T-cell (primary cell): ENCODE measurements around the gene MICA. TPM values are rescaled to one million over a fixed set of nuclear protein-coding genes. Genes with fewer than 3 reads are reported as not detected.
A peak's percentile ranks its signal among the peaks of the same experiment; 100 is the strongest.

ENCODE experiments used
- ATAC-seq, 4 experiments: fragments of 200-7000 bp in 3 of 4; fragments of 150-1000 bp in 1 of 4; cut with Tn5 transposase; replicated peaks in 1 of 4; 1 replicate in 3 of 4; 2 replicates in 1 of 4; pipeline ENCODE4 v1.10.0; 2021; ENCODE audit warnings: moderate library complexity in 3 of 4, mild to moderate bottlenecking in 2 of 4, moderate number of reproducible peaks in 1 of 4
- CTCF ChIA-PET, 2 donors: fragments of 300-600 bp; sonication (Branson Sonifier 250); formaldehyde crosslinking; loops; one replicate each; lab custom pipeline; 2022; ENCODE audit warnings: antibody characterized with exemption in 2 of 2; lab: Charles Lee
- POLR2A ChIA-PET, 2 donors: fragments of 300-600 bp; sonication (Branson Sonifier 250); formaldehyde crosslinking; loops; one replicate each; lab custom pipeline; 2022; ENCODE audit warnings: antibody characterized with exemption in 2 of 2; lab: Charles Lee
- DNase-seq, 35 experiments: peaks; one replicate each; pipeline versions ENCODE4 v3.0.0 to v3.0.0-alpha.2; 2013 to 2023
- H3K27ac ChIP-seq: one replicate; pipeline ENCODE4 v1.5.1; 2013; ENCODE audit warnings: low read length
- H3K27me3 ChIP-seq, 2 experiments: replicated peaks in 1 of 2; 1 replicate in 1 of 2; 2 replicates in 1 of 2; pipeline versions ENCODE4 v1.6.1 to v1.7.0; 2013; ENCODE audit warnings: low read length in 1 of 2, mixed read lengths in 1 of 2; ENCODE audit not compliant: control insufficient read depth in 2 of 2, insufficient read depth in 2 of 2; ENCODE audit errors: extremely low read depth in 1 of 2
- H3K36me3 ChIP-seq, 2 donors: 1 replicate in 1 of 2; 2 replicates in 1 of 2; pipeline versions ENCODE4 v1.6.1 to v1.7.0; 2013; ENCODE audit warnings: low read length in 1 of 2; ENCODE audit not compliant: control insufficient read depth in 2 of 2, insufficient read depth in 1 of 2; ENCODE audit errors: extremely low read depth in 1 of 2
- H3K4me1 ChIP-seq, 2 experiments: 1 replicate in 1 of 2; 2 replicates in 1 of 2; pipeline versions ENCODE4 v1.6.1 to v1.7.0; 2013; ENCODE audit warnings: low read length in 2 of 2, mixed read lengths in 1 of 2; ENCODE audit not compliant: insufficient read depth in 2 of 2, control insufficient read depth in 1 of 2; ENCODE audit errors: extremely low read depth in 1 of 2
- H3K4me3 ChIP-seq, 2 donors: 1 replicate in 1 of 2; 2 replicates in 1 of 2; pipeline versions ENCODE4 v1.5.1 to v1.7.0; 2013; ENCODE audit warnings: mild to moderate bottlenecking in 2 of 2, low read length in 1 of 2, moderate library complexity in 1 of 2; ENCODE audit not compliant: control insufficient read depth in 1 of 2; ENCODE audit errors: extremely low read depth in 1 of 2
- H3K9me3 ChIP-seq: 2 replicates; pipeline ENCODE4 v1.7.0; 2013
- H3K27ac Mint-ChIP-seq, 2 donors: one replicate each; pipeline ENCODE4 v1.8.0; 2020 to 2021; ENCODE audit warnings: mild to moderate bottlenecking in 2 of 2, mixed read lengths in 2 of 2
- H3K27me3 Mint-ChIP-seq, 2 donors: one replicate each; pipeline ENCODE4 v1.8.0; 2021 to 2022; ENCODE audit warnings: mixed read lengths in 2 of 2
- H3K36me3 Mint-ChIP-seq: one replicate; pipeline ENCODE4 v1.8.0; 2021; ENCODE audit warnings: mixed read lengths
- H3K4me1 Mint-ChIP-seq, 3 donors: one replicate each; pipeline ENCODE4 v1.8.0; 2020 to 2022; ENCODE audit warnings: mixed read lengths in 3 of 3, mild to moderate bottlenecking in 1 of 3
- H3K4me3 Mint-ChIP-seq, 3 donors: one replicate each; pipeline ENCODE4 v1.8.0; 2020 to 2022; ENCODE audit warnings: mild to moderate bottlenecking in 3 of 3, mixed read lengths in 3 of 3, moderate library complexity in 3 of 3
- H3K9me3 Mint-ChIP-seq, 3 donors: one replicate each; pipeline ENCODE4 v1.8.0; 2020 to 2022; ENCODE audit warnings: mixed read lengths in 3 of 3
- WGBS: methylation state at CpG from one replicate; pipeline ENCODE4 v1.1.5; 2013; ENCODE audit warnings: missing lambda C conversion rate; ENCODE audit not compliant: insufficient coverage; 5-methylcytosine and 5-hydroxymethylcytosine counted together
- total RNA-seq, 35 experiments: library from RNA in 6 of 35; stranded (reverse) in 6 of 35; fragments of 120-200 nt in 1 of 35; gene quantifications; one replicate each; pipeline versions ENCODE4 v1.2.1 to v1.2.4 and lab custom pipeline; 2013 to 2026

Gene MICA
- total RNA-seq, 5 donors from 2014 or later (not counting 1 experiment from before 2014, with no cell fraction given): 5.5 to 24.0 (median 14.9) TPM

- no peaks in the 10 kb centered on the region for H3K9me3 ChIP-seq
- Mint-ChIP-seq H3K4me3 (peak overlapping the region; percentile 98 to 100 (median 99)), H3K27me3 (peaks cover 0 to 2% of the 10 kb centered on the region in 2 donors), H3K27ac (peak overlapping the region; percentile 98), H3K9me3 (no peaks in the 10 kb centered on the region), H3K36me3 (peaks cover 18% of the 10 kb centered on the region), H3K4me1 (peaks cover 50 to 58% (median 52%) of the 10 kb centered on the region in 3 donors)
- ChIA-PET CTCF (interaction anchor here (0.5 to 1.0 kb wide), 3 partner anchors 79 to 331 kb away, joined by 3 to 6 read pairs (median 3); partner anchors contain the start of gene DDX39B (in 1 of the 2)), POLR2A (interaction anchor here (0.6 to 1.6 kb wide), 6 partner anchors 59 to 849 kb away, joined by 3 to 5 read pairs (median 4); partner anchors contain the start of genes DDX39B (in 1 of the 2), MICA (in 1 of the 2) and NCR3 (in 1 of the 2))
- DNase-seq: peak in 1 of 35 experiments; percentile 48
- no peak for ATAC-seq
- H3K4me3 ChIP-seq: peak overlapping the region; percentile 2 to 78
- H3K27me3 ChIP-seq: no peaks in the 10 kb centered on the region
- peak overlapping the region; percentile 100 for H3K27ac ChIP-seq
- peaks cover 0 to 19% of the 10 kb centered on the region in 2 donors for H3K36me3 ChIP-seq
- 16% methylated on average over 5 of the region's 11 CpGs for WGBS
- peaks cover 36 to 46% of the 10 kb centered on the region in 2 experiments for H3K4me1 ChIP-seq
These were observed 58.9 kb downstream of the MICA start for GRCh38 chr6:31462026-31462963.

DNA sequence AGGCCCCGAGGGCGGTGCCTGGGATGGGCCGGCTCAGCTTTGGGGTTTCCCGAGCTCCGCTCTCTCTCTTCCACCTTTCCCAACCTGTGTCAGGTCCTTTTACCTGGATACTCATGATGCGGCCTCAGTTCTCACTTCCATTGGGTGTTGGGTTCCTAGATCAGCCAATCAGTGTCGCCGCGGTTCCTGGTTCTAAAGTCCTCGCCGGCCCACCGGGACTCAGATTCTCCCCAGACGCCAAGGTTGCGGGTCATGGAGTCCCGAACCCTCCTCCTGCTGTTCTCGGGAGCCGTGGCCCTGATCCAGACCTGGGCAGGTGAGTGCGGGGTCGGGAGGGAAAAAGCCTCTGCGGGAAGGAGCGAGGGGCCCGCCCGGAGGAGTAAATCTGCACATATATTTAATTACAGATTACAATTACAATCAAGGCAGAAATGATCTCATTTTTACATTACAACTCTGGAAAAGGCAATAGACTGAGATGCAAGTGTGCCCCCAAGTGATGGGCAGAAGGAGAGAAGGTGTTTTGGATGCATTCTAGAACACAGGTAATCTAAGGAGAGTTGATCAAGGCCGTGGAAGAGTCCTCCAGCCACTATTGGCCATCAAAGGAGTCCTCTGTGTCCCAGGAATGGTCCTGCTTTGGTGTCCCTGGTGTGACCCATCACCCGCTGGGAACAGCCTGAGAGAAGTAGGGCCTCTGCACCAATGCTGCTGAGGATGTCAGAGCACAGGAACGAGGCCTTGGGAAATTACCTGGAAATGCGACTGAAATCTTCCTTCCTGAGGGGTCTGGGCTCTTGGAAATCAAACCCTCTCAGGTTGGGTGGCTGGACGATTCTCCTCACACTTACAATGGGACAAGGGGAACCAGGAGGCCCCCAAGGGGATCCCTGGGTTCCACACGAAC is 59.8 kb downstream of the MICA start:
- peak overlapping the region; percentile 78 to 86 for H3K4me3 ChIP-seq
- 2% methylated on average over 19 of the region's 29 CpGs for WGBS
- DNase-seq (peak; percentile 76 to 97 (median 88)), ATAC-seq (peak; percentile 92 to 95 (median 92))
- Mint-ChIP-seq H3K9me3 (no peaks in the 10 kb centered on the region), H3K27ac (peak overlapping the region; percentile 98), H3K36me3 (peaks cover 18% of the 10 kb centered on the region), H3K4me1 (peaks cover 59 to 67% (median 61%) of the 10 kb centered on the region in 3 donors), H3K27me3 (no peaks in the 10 kb centered on the region), H3K4me3 (peak overlapping the region; percentile 98 to 100 (median 99))
- H3K4me1 ChIP-seq: peaks cover 39 to 55% of the 10 kb centered on the region in 2 experiments
- H3K27ac ChIP-seq: peak overlapping the region; percentile 100
- H3K36me3 ChIP-seq: peaks cover 0 to 24% of the 10 kb centered on the region in 2 donors
- H3K27me3 ChIP-seq: no peaks in the 10 kb centered on the region
- ChIA-PET POLR2A (interaction anchor here (0.6 to 1.6 kb wide), 6 partner anchors 60 to 850 kb away, joined by 3 to 5 read pairs (median 4); partner anchors contain the start of genes DDX39B (in 1 of the 2), MICA (in 1 of the 2) and NCR3 (in 1 of the 2)), CTCF (interaction anchor here in 1 of 2 donors (0.5 to 1.0 kb wide), 2 partner anchors 78 to 332 kb away, joined by 3 read pairs; partner anchors contain the start of gene DDX39B)
- H3K9me3 ChIP-seq: no peaks in the 10 kb centered on the region

GRCh38 chr6:31464252-31465184 is 61.1 kb downstream of the MICA start:
- Histone ChIP-seq H3K27me3 (no peaks in the 10 kb centered on the region), H3K9me3 (no peaks in the 10 kb centered on the region), H3K4me1 (peaks cover 45 to 68% of the 10 kb centered on the region in 2 experiments), H3K4me3 (peak overlapping the region; percentile 78 to 86), H3K36me3 (peaks cover 0 to 30% of the 10 kb centered on the region in 2 donors), H3K27ac (peak overlapping the region; percentile 100)
- H3K27ac Mint-ChIP-seq: peak overlapping the region; percentile 98
- no peaks in the 10 kb centered on the region for H3K9me3 Mint-ChIP-seq
- H3K36me3 Mint-ChIP-seq: peaks cover 18% of the 10 kb centered on the region
- ATAC-seq: no peak
- CTCF ChIA-PET: no interaction called here
- DNase-seq: peak in 1 of 35 experiments; percentile 45
- no peaks in the 10 kb centered on the region for H3K27me3 Mint-ChIP-seq
- POLR2A ChIA-PET: no interaction called here
- 14% methylated on average over 1 of the region's 7 CpGs for WGBS
- peaks cover 72 to 80% (median 74%) of the 10 kb centered on the region in 3 donors for H3K4me1 Mint-ChIP-seq
- H3K4me3 Mint-ChIP-seq: peak overlapping the region; percentile 98 to 100 (median 99)

Other genes with a start within 250 kb of the MICA start
- 10 to 100 TPM; 20.7 to 38.6 (median 28.1) TPM for gene CCHCR1, start 245.8 kb upstream of the MICA start, total RNA-seq
- 10 to 100 TPM in 1 of 5 donors, 1 to 10 TPM in 4; 5.9 to 10.8 (median 9.6) TPM for gene TCF19, start 245.0 kb upstream of the MICA start, total RNA-seq
- 1 to 10 TPM in 3 of 5 donors, under 1 TPM in 1, not detected in 1; 0.61 to 3.9 (median 2.9) TPM for gene POU5F1, start 232.9 kb upstream of the MICA start, total RNA-seq
- 1,000 to 10,000 TPM; 1,368 to 2,791 (median 2,039) TPM for gene HLA-C, start 131.5 kb upstream of the MICA start, total RNA-seq
- 1,000 to 10,000 TPM; 6,093 to 7,629 (median 6,896) TPM for gene HLA-B, start 46.4 kb upstream of the MICA start, total RNA-seq
- gene MICB, start 94.5 kb downstream of the MICA start, total RNA-seq: 10 to 100 TPM; 15.7 to 21.7 (median 16.1) TPM
- gene MCCD1, start 125.4 kb downstream of the MICA start, total RNA-seq: not detected
- 100 to 1,000 TPM; 507 to 669 (median 631) TPM for gene DDX39B, start 138.4 kb downstream of the MICA start, total RNA-seq
- gene ATP6V1G2, start 143.0 kb downstream of the MICA start, total RNA-seq: 1 to 10 TPM; 3.1 to 5.7 (median 4.1) TPM
- gene NFKBIL1, start 144.0 kb downstream of the MICA start, total RNA-seq: 10 to 100 TPM in 3 of 5 donors, 1 to 10 TPM in 2; 6.9 to 17.1 (median 11.6) TPM
- 10 to 100 TPM; 12.5 to 23.9 (median 17.9) TPM for gene LTA, start 168.7 kb downstream of the MICA start, total RNA-seq
- gene TNF, start 172.0 kb downstream of the MICA start, total RNA-seq: 10 to 100 TPM; 13.8 to 28.0 (median 25.0) TPM
- gene LTB, start 178.8 kb downstream of the MICA start, total RNA-seq: 100 to 1,000 TPM; 398 to 926 (median 813) TPM
- gene LST1, start 182.7 kb downstream of the MICA start, total RNA-seq: 10 to 100 TPM; 13.4 to 28.0 (median 20.4) TPM
- 10 to 100 TPM; 13.6 to 38.0 (median 16.0) TPM for gene NCR3, start 189.4 kb downstream of the MICA start, total RNA-seq
- 10 to 100 TPM in 4 of 5 donors, 1 to 10 TPM in 1; 7.6 to 54.3 (median 18.1) TPM for gene AIF1, start 211.6 kb downstream of the MICA start, total RNA-seq
- 100 to 1,000 TPM; 222 to 246 (median 230) TPM for gene PRRC2A, start 217.1 kb downstream of the MICA start, total RNA-seq
- 100 to 1,000 TPM; 257 to 317 (median 301) TPM for gene BAG6, start 249.1 kb downstream of the MICA start, total RNA-seq